ENCODE measurements around the gene PSTPIP2.

DNA sequence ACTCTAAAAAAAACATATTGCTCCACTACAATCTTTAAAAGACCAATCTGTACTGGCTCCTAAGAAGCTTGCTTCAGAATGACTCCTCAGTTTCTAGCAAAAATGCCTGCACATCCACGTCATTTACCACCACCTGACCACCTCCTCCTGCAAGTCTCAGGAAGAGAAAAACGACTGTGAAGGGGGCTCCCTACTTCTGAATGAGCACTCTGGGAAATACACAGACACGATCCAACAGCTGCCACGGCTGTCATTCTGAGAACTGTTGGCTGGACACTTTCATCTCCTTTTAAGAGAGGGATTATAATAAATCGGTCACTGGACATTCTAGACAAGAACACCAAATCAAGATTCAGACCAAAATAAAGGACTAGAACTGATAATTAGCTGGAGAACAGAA lies 126.4 kb downstream of the PSTPIP2 start:
- TF ChIP-seq, protein P1, sequence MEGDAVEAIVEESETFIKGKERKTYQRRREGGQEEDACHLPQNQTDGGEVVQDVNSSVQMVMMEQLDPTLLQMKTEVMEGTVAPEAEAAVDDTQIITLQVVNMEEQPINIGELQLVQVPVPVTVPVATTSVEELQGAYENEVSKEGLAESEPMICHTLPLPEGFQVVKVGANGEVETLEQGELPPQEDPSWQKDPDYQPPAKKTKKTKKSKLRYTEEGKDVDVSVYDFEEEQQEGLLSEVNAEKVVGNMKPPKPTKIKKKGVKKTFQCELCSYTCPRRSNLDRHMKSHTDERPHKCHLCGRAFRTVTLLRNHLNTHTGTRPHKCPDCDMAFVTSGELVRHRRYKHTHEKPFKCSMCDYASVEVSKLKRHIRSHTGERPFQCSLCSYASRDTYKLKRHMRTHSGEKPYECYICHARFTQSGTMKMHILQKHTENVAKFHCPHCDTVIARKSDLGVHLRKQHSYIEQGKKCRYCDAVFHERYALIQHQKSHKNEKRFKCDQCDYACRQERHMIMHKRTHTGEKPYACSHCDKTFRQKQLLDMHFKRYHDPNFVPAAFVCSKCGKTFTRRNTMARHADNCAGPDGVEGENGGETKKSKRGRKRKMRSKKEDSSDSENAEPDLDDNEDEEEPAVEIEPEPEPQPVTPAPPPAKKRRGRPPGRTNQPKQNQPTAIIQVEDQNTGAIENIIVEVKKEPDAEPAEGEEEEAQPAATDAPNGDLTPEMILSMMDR (IDR thresholded peaks at IDR 0.05): no peak
- no peak for TF ChIP-seq POLR2A (IDR thresholded peaks at IDR 0.05)
